Natural killer cell (primary cell): ENCODE results near the gene TCF7L2. TPM values are rescaled to one million over a fixed set of nuclear protein-coding genes. Genes with fewer than 3 reads are reported as not detected.

Experiments used
- ATAC-seq, 3 donors: fragments of 150-1000 bp in 2 of 3; fragments of 200-7000 bp in 1 of 3; cut with Tn5 transposase; 1 replicate in 1 of 3; 2 replicates in 2 of 3; pipeline ENCODE4 v1.10.0; 2021; ENCODE audit warnings: mild to moderate bottlenecking in 2 of 3, moderate library complexity in 2 of 3
- DNase-seq, 2 donors: peaks; one replicate each; pipeline versions ENCODE4 v3.0.0 to v3.0.0-alpha.2; 2013 to 2021; ENCODE audit warnings: mixed read lengths in 1 of 2
- H3K27ac ChIP-seq: one replicate; pipeline ENCODE4 v1.5.1; 2013; ENCODE audit warnings: mild to moderate bottlenecking, low read length
- H3K27me3 ChIP-seq: one replicate; pipeline ENCODE4 v1.6.1; 2013; ENCODE audit warnings: low read length; ENCODE audit not compliant: control insufficient read depth, insufficient read depth
- H3K36me3 ChIP-seq: one replicate; pipeline ENCODE4 v1.6.1; 2013; ENCODE audit warnings: low read length; ENCODE audit not compliant: control insufficient read depth, insufficient read depth
- H3K4me1 ChIP-seq: one replicate; pipeline ENCODE4 v1.6.1; 2013; ENCODE audit warnings: low read length; ENCODE audit not compliant: control insufficient read depth, insufficient read depth
- H3K4me3 ChIP-seq: one replicate; pipeline ENCODE4 v1.5.1; 2013; ENCODE audit warnings: low read length
- H3K9me3 ChIP-seq: one replicate; pipeline ENCODE4 v1.6.1; 2013; ENCODE audit warnings: low read length; ENCODE audit not compliant: control insufficient read depth, insufficient read depth
- H3K27ac Mint-ChIP-seq, 2 donors: one replicate each; pipeline ENCODE4 v1.8.0; 2022; ENCODE audit warnings: mild to moderate bottlenecking in 2 of 2, mixed read lengths in 2 of 2, moderate library complexity in 1 of 2
- H3K27me3 Mint-ChIP-seq, 2 donors: one replicate each; pipeline ENCODE4 v1.8.0; 2022; ENCODE audit warnings: low read depth in 2 of 2, mixed read lengths in 2 of 2
- H3K36me3 Mint-ChIP-seq: one replicate; pipeline ENCODE4 v1.8.0; 2022; ENCODE audit warnings: mixed read lengths
- H3K4me1 Mint-ChIP-seq, 2 donors: one replicate each; pipeline ENCODE4 v1.8.0; 2022; ENCODE audit warnings: mixed read lengths in 2 of 2
- H3K4me3 Mint-ChIP-seq: one replicate; pipeline ENCODE4 v1.8.0; 2022; ENCODE audit warnings: mild to moderate bottlenecking, moderate library complexity, mixed read lengths
- H3K9me3 Mint-ChIP-seq, 2 donors: one replicate each; pipeline ENCODE4 v1.8.0; 2022; ENCODE audit warnings: mixed read lengths in 2 of 2
- WGBS: methylation state at CpG from one replicate; pipeline ENCODE4 v1.1.7; 2013; ENCODE audit warnings: missing lambda C conversion rate; ENCODE audit not compliant: insufficient coverage; 5-methylcytosine and 5-hydroxymethylcytosine counted together
- intact Hi-C: fragments of 100-400 bp; cut with micrococcal nuclease; formaldehyde crosslinking; loops from one replicate; pipeline ENCODE4 v1.14.2; 2022
- total RNA-seq, 4 donors: library from RNA; stranded (reverse); fragments of 120-200 nt in 1 of 4; gene quantifications; one replicate each; pipeline versions ENCODE4 v1.2.3 to v1.2.4, GENCODE V29; 2013 to 2022
- TF ChIP-seq, protein P1 (sequence below): fragments of 200-600 bp; IDR thresholded peaks from one replicate; pipeline ENCODE4 v1.8.0; 2022; ENCODE audit warnings: antibody characterized with exemption

TCF7L2 gene
- total RNA-seq, 3 donors from 2014 or later (not counting 1 experiment from before 2014, with no cell fraction given): 10.4 to 32.7 (median 15.3) TPM

DNA sequence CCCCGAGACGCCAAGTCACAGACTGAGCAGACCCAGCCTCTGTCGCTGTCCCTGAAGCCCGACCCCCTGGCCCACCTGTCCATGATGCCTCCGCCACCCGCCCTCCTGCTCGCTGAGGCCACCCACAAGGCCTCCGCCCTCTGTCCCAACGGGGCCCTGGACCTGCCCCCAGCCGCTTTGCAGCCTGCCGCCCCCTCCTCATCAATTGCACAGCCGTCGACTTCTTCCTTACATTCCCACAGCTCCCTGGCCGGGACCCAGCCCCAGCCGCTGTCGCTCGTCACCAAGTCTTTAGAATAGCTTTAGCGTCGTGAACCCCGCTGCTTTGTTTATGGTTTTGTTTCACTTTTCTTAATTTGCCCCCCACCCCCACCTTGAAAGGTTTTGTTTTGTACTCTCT is 215.6 kb downstream of the TCF7L2 start:
- Mint-ChIP-seq H3K27me3 (no peaks in the 10 kb centered on the region), H3K9me3 (no peaks in the 10 kb centered on the region), H3K4me3 (no peak overlapping the region), H3K4me1 (peaks cover 10 to 16% of the 10 kb centered on the region in 2 donors), H3K36me3 (no peaks in the 10 kb centered on the region), H3K27ac (no peak overlapping the region)
- H3K36me3 ChIP-seq: no peaks in the 10 kb centered on the region
- TF ChIP-seq, protein P1, sequence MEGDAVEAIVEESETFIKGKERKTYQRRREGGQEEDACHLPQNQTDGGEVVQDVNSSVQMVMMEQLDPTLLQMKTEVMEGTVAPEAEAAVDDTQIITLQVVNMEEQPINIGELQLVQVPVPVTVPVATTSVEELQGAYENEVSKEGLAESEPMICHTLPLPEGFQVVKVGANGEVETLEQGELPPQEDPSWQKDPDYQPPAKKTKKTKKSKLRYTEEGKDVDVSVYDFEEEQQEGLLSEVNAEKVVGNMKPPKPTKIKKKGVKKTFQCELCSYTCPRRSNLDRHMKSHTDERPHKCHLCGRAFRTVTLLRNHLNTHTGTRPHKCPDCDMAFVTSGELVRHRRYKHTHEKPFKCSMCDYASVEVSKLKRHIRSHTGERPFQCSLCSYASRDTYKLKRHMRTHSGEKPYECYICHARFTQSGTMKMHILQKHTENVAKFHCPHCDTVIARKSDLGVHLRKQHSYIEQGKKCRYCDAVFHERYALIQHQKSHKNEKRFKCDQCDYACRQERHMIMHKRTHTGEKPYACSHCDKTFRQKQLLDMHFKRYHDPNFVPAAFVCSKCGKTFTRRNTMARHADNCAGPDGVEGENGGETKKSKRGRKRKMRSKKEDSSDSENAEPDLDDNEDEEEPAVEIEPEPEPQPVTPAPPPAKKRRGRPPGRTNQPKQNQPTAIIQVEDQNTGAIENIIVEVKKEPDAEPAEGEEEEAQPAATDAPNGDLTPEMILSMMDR: no peak
- H3K9me3 ChIP-seq: no peaks in the 10 kb centered on the region
- peaks cover 16% of the 10 kb centered on the region for H3K4me1 ChIP-seq
- H3K4me3 ChIP-seq: no peak overlapping the region
- H3K27me3 ChIP-seq: no peaks in the 10 kb centered on the region
- ATAC-seq (no peak), DNase-seq (no peak)
- intact Hi-C loops: no loop called here
- WGBS: 94% methylated on average over 20 of the region's 20 CpGs
- no peak overlapping the region for H3K27ac ChIP-seq

DNA sequence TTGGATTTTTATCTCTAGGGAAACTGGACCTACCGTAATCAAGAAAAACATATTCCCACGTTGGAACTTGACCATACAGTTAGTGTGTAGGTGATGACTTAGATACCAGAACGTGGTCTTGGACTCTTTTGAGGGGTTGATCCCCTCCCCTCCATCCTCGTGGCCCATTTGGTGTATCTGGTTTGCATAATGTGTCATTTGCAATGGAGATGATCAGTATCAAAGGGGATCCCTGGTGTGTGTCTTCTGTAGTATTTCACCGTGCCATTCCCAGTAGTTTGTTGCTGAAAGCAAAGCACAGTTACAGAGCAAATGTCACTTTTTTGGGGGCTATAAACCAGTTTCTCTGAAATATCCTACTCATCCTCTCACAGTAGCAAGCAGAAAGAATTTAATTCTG is 217.7 kb downstream of the TCF7L2 start:
- Histone ChIP-seq H3K4me1 (peaks cover 16% of the 10 kb centered on the region), H3K27ac (no peak overlapping the region), H3K9me3 (no peaks in the 10 kb centered on the region), H3K36me3 (no peaks in the 10 kb centered on the region), H3K4me3 (no peak overlapping the region), H3K27me3 (no peaks in the 10 kb centered on the region)
- intact Hi-C loops: no loop called here
- TF ChIP-seq, protein P1: no peak
- Mint-ChIP-seq H3K36me3 (no peaks in the 10 kb centered on the region), H3K4me3 (no peak overlapping the region), H3K27me3 (no peaks in the 10 kb centered on the region), H3K4me1 (peaks cover 12 to 16% of the 10 kb centered on the region in 2 donors), H3K27ac (no peak overlapping the region), H3K9me3 (no peaks in the 10 kb centered on the region)
- DNase-seq (no peak), ATAC-seq (no peak)
- WGBS: 96% methylated on average over 2 of the region's 5 CpGs

DNA sequence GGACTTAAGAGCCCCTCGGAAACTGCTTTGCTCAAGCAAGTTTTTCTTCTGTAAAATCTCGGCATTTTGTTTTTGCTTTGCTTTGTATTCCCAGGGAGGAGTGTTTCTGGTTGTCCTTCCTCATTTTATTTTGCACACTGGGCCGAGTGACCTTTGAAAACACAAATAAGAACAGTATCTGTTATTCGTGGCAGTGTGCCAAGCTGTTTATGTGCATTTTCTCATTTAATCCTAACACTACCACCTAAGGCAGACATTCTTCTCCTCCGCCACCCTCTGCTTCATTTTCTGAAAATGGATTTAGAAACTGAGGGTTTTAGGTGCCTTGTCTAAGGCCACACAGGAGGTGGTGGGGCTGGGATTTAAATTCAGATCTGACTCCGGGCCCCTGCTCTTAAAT is 218.5 kb downstream of the TCF7L2 start:
- H3K27ac Mint-ChIP-seq: peak overlapping the region in 1 of 2 donors; percentile 6
- TF ChIP-seq, protein P1: no peak
- no peak overlapping the region for H3K4me3 Mint-ChIP-seq
- no peaks in the 10 kb centered on the region for H3K27me3 ChIP-seq
- intact Hi-C loops: no loop called here
- no peaks in the 10 kb centered on the region for H3K27me3 Mint-ChIP-seq
- no peaks in the 10 kb centered on the region for H3K9me3 Mint-ChIP-seq
- no peak for ATAC-seq
- no peaks in the 10 kb centered on the region for H3K36me3 ChIP-seq
- peaks cover 16% of the 10 kb centered on the region for H3K4me1 ChIP-seq
- no peaks in the 10 kb centered on the region for H3K9me3 ChIP-seq
- H3K4me3 ChIP-seq: no peak overlapping the region
- no peak overlapping the region for H3K27ac ChIP-seq
- H3K36me3 Mint-ChIP-seq: no peaks in the 10 kb centered on the region
- no peak for DNase-seq
- H3K4me1 Mint-ChIP-seq: peaks cover 12 to 16% of the 10 kb centered on the region in 2 donors
- 77% methylated on average over 5 of the region's 6 CpGs for WGBS

DNA sequence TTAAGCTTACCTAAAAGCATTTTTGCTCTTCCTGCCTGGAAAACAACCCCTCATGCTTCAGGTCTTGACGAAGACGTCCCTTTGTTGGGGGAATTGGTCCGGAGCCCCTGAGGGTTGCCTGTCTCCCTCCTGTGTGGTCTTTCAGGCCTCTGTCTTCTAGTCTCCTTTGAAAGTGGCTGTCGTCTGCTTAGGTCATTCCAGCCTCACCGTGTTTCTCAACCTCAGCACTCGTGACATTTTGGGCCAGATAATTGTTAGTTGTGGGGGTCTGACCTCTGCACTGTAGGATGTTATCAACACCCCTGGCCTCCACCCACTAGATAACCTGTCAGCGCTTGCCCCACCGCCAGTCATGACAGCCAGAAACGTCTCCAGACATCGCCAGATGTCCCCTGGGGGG is 219.1 kb downstream of the TCF7L2 start:
- intact Hi-C loops: no loop called here
- no peaks in the 10 kb centered on the region for H3K9me3 Mint-ChIP-seq
- Histone ChIP-seq H3K4me1 (peaks cover 16% of the 10 kb centered on the region), H3K36me3 (no peaks in the 10 kb centered on the region), H3K27ac (no peak overlapping the region), H3K27me3 (no peaks in the 10 kb centered on the region), H3K4me3 (no peak overlapping the region), H3K9me3 (no peaks in the 10 kb centered on the region)
- no peaks in the 10 kb centered on the region for H3K36me3 Mint-ChIP-seq
- no peak for ATAC-seq
- WGBS: 89% methylated on average over 10 of the region's 10 CpGs
- H3K4me3 Mint-ChIP-seq: no peak overlapping the region
- TF ChIP-seq, protein P1: no peak
- H3K27me3 Mint-ChIP-seq: no peaks in the 10 kb centered on the region
- H3K4me1 Mint-ChIP-seq: peaks cover 12 to 16% of the 10 kb centered on the region in 2 donors
- H3K27ac Mint-ChIP-seq: peak overlapping the region in 1 of 2 donors; percentile 6
- DNase-seq: no peak
